H7 (cell line): Measurements from ENCODE around the gene RNU7-1. TPM values are rescaled to one million over a fixed set of nuclear protein-coding genes. Genes with fewer than 3 reads are reported as not detected.
A peak's percentile ranks its signal among the peaks of the same experiment; 100 is the strongest.

Experiments
- DNase-seq: peaks from one replicate; pipeline ENCODE4 v3.0.0; 2012
- H3K27me3 ChIP-seq: 2 replicates; pipeline ENCODE4 v1.6.0; 2011; ENCODE audit warnings: mild to moderate bottlenecking, low read length; ENCODE audit not compliant: control insufficient read depth, insufficient read depth
- H3K36me3 ChIP-seq: replicated peaks from 2 replicates; pipeline ENCODE4 v1.5.1; 2011; ENCODE audit warnings: low read length; ENCODE audit not compliant: control insufficient read depth, insufficient read depth
- H3K4me3 ChIP-seq: 2 replicates; pipeline ENCODE4 v1.5.1; 2011; ENCODE audit warnings: low read depth, mild to moderate bottlenecking, control low read depth, low read length, moderate library complexity; ENCODE audit not compliant: insufficient read depth
- total RNA-seq: library from RNA; depleted of rRNA; stranded (reverse); fragments of >200 nt; shearing (Covaris generic); gene quantifications from 2 replicates; pipeline ENCODE4 v1.2.3, GENCODE V29; 2014

The RNU7-1 gene
- total RNA-seq, 1 experiment from 2014 or later, result not detected

GRCh38 chr12:6960593-6961277 lies 17.1 kb downstream of the RNU7-1 start:
- no peak overlapping the region for H3K4me3 ChIP-seq
- H3K36me3 ChIP-seq, result peaks cover 5% of the 10 kb centered on the region
- DNase-seq, result peak; percentile 76
- no peaks in the 10 kb centered on the region for H3K27me3 ChIP-seq

GRCh38 chr12:6961278-6961694 lies 17.7 kb downstream of the RNU7-1 start:
- DNase-seq, result peak; percentile 74
- no peaks in the 10 kb centered on the region for H3K27me3 ChIP-seq
- H3K36me3 ChIP-seq, result peaks cover 9% of the 10 kb centered on the region
- H3K4me3 ChIP-seq, result no peak overlapping the region; the same call in 1 of the 2 replicates

GRCh38 chr12:6961695-6962284 lies 18.2 kb downstream of the RNU7-1 start:
- Histone ChIP-seq H3K36me3 (peaks cover 11% of the 10 kb centered on the region), H3K27me3 (no peaks in the 10 kb centered on the region), H3K4me3 (peak overlapping the region; percentile 49; the same call in 1 of the 2 replicates)
- peak; percentile 92 for DNase-seq

- DNase-seq, result peak; percentile 79
- Histone ChIP-seq H3K36me3 (peaks cover 17% of the 10 kb centered on the region), H3K4me3 (peak overlapping the region; percentile 49; the same call in 1 of the 2 replicates), H3K27me3 (no peaks in the 10 kb centered on the region)
Observed at GRCh38 chr12:6962285-6963015, 18.8 kb downstream of the RNU7-1 start.

- Histone ChIP-seq H3K4me3 (peak overlapping the region; percentile 49), H3K27me3 (no peaks in the 10 kb centered on the region), H3K36me3 (peaks cover 24% of the 10 kb centered on the region)
- peak; percentile 88 for DNase-seq
Observed at GRCh38 chr12:6963016-6963731, 19.6 kb downstream of the RNU7-1 start.

- H3K27me3 ChIP-seq, result no peaks in the 10 kb centered on the region
- peak; percentile 44 for DNase-seq
- H3K36me3 ChIP-seq, result peaks cover 31% of the 10 kb centered on the region
- H3K4me3 ChIP-seq, result peak overlapping the region; percentile 49; the same call in 1 of the 2 replicates
Observed at GRCh38 chr12:6963791-6964413, 20.3 kb downstream of the RNU7-1 start.

GRCh38 chr12:6964605-6965025 lies 21.0 kb downstream of the RNU7-1 start:
- no peak overlapping the region for H3K4me3 ChIP-seq
- no peak for DNase-seq
- H3K36me3 ChIP-seq, result peaks cover 34% of the 10 kb centered on the region

GRCh38 chr12:6965026-6965661 lies 21.5 kb downstream of the RNU7-1 start:
- peak; percentile 93 for DNase-seq
- Histone ChIP-seq H3K36me3 (peaks cover 34% of the 10 kb centered on the region), H3K27me3 (no peaks in the 10 kb centered on the region), H3K4me3 (no peak overlapping the region)

More at GRCh38 chr12:6964605-6965025, 21.0 kb downstream of the RNU7-1 start:
- no peaks in the 10 kb centered on the region for H3K27me3 ChIP-seq

- DNase-seq, result peak; percentile 47
- Histone ChIP-seq H3K36me3 (peaks cover 34% of the 10 kb centered on the region), H3K27me3 (no peaks in the 10 kb centered on the region), H3K4me3 (no peak overlapping the region)
Observed at GRCh38 chr12:6965714-6966113, 22.1 kb downstream of the RNU7-1 start.

- H3K27me3 ChIP-seq, result no peaks in the 10 kb centered on the region
- no peak for DNase-seq
- peaks cover 34% of the 10 kb centered on the region for H3K36me3 ChIP-seq
- no peak overlapping the region for H3K4me3 ChIP-seq
Observed at GRCh38 chr12:6966351-6966750, 22.7 kb downstream of the RNU7-1 start.

- H3K27me3 ChIP-seq, result no peaks in the 10 kb centered on the region
- DNase-seq, result no peak
- H3K4me3 ChIP-seq, result no peak overlapping the region
- peaks cover 34% of the 10 kb centered on the region for H3K36me3 ChIP-seq
Observed at GRCh38 chr12:6967651-6968100, 24.1 kb downstream of the RNU7-1 start.

- Histone ChIP-seq H3K36me3 (peaks cover 34% of the 10 kb centered on the region), H3K4me3 (no peak overlapping the region), H3K27me3 (no peaks in the 10 kb centered on the region)
- no peak for DNase-seq
Observed at GRCh38 chr12:6968426-6968825, 24.8 kb downstream of the RNU7-1 start.

GRCh38 chr12:6970096-6970527 lies 26.5 kb downstream of the RNU7-1 start:
- H3K36me3 ChIP-seq, result peaks cover 45% of the 10 kb centered on the region
- no peak for DNase-seq

More at GRCh38 chr12:6970096-6970527, 26.5 kb downstream of the RNU7-1 start:
- peak overlapping the region; percentile 75 for H3K4me3 ChIP-seq
- no peaks in the 10 kb centered on the region for H3K27me3 ChIP-seq
